Activated CD4-positive, alpha-beta T cell treated with anti-CD3 and anti-CD28 coated beads, Interleukin-2, Interleukin-4, amounts not matched to agents 100 ng/mL and 50 ng/mL, durations not matched to agents 16 hours and 8 hours (primary cell): Measurements from ENCODE around the gene DAW1.
"Not testable (repeated sequence)": the region's sequence is repeated elsewhere in the genome, so short reads cannot be mapped to it uniquely, and the experiment has no call there.

ENCODE experiments used
- DNase-seq: peaks from one replicate; pipeline ENCODE4 v3.0.0-alpha.2; 2020; ENCODE audit warnings: low spot score

Gene DAW1, protein sequence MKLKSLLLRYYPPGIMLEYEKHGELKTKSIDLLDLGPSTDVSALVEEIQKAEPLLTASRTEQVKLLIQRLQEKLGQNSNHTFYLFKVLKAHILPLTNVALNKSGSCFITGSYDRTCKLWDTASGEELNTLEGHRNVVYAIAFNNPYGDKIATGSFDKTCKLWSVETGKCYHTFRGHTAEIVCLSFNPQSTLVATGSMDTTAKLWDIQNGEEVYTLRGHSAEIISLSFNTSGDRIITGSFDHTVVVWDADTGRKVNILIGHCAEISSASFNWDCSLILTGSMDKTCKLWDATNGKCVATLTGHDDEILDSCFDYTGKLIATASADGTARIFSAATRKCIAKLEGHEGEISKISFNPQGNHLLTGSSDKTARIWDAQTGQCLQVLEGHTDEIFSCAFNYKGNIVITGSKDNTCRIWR

DNA sequence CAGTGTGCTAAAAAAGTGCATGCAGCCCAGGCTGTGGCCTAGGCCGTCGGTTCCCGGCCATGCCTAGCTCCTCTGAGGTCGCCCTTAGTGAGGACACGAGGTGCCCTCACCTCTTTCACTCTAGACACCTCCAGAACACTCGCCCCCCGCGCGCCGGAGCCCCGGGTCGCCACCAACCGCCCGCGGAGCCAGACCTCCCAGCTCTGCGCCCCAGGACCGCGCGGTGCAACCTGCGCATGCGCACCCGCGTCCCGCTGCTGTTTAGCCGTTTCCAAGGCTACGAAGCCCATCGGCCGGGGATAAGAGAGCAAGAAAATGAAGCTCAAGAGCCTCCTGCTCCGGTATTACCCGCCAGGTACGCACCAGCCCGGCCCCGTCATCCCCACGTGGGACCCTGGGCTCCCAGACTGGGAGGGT is at the start of gene DAW1:
TSS of gene DAW1 (plus strand) at position 257 of the 417 bp plus-strand sequence. CDS start at position 316, 59 bp downstream.
- DNase-seq, result peak; percentile 49

- no peak for DNase-seq
Observed at GRCh38 chr2:227822416-227823003, 48.9 kb upstream of the DAW1 start.

GRCh38 chr2:227823922-227824321 is 47.5 kb upstream of the DAW1 start:
- DNase-seq, result no peak

DNA sequence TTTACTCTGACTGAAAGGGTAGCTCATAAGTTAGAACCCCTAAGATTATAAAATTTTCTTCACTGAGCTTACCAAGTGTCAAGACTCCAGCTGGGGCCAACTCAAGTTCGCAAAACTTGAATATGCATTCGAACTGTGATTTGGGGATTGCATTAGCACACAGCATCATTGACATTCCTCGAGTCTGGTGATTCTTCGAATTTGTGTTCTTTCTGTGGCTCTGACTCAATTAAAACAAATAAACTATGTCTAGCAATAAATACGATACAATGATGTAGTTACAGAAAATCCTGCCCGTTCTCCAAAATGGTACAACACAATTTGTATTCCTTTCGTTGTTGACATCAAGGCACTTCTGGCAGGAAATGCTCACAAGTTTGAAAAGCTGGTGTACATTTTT is 46.7 kb upstream of the DAW1 start:
- DNase-seq, result no peak

DNA sequence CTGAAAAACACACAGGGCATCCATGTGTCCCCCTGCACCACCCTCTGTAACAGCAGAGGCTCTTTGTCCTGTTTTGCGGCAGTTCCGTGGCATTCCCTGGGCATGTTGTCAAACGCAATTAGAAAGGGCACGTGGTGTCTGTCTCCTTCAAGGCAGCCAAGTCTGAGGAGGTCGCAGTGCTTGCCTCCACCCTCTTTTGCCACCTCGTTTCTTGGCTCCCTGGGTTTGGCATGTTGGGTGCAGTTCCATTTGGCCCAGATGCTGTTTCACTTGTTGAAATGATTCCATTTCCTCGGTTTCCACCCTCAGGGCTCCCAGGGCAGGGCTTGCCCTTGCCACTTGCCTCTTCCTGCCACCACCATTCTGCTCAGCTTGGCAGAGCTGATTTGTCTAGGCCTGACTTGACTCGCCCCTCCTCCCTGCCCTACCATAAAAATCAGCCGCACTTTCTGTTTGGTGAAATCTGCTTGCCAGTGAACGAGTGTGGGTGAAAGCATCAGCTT is 45.4 kb upstream of the DAW1 start:
- no peak for DNase-seq

- no peak for DNase-seq
Observed at GRCh38 chr2:227826563-227826962, 44.9 kb upstream of the DAW1 start.

- DNase-seq, result no peak
Observed at GRCh38 chr2:227827143-227827542, 44.3 kb upstream of the DAW1 start.

GRCh38 chr2:227828477-227828912 is 42.9 kb upstream of the DAW1 start:
- no peak for DNase-seq

GRCh38 chr2:227829337-227829736 is 42.1 kb upstream of the DAW1 start:
- DNase-seq, result no peak

DNA sequence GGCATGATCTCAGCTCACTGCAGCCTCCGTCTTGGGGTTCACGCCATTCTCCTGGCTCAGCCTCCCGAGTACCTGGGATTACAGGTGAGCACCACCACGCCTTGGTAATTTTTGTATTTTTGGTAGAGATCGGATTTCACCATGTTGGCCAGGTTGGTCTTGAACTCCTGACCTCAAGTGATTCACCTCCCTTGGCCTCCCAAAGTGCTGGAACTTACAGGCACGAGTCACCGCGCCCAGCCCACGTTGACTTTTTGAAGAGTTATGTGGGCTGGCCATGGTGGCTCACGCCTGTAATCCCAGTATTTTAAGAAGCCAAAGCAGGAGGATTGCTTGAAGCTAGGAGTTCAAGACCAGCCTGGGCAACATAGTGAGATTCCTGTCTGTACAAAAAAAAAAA is 37.0 kb upstream of the DAW1 start:
- no peak for DNase-seq

DNA sequence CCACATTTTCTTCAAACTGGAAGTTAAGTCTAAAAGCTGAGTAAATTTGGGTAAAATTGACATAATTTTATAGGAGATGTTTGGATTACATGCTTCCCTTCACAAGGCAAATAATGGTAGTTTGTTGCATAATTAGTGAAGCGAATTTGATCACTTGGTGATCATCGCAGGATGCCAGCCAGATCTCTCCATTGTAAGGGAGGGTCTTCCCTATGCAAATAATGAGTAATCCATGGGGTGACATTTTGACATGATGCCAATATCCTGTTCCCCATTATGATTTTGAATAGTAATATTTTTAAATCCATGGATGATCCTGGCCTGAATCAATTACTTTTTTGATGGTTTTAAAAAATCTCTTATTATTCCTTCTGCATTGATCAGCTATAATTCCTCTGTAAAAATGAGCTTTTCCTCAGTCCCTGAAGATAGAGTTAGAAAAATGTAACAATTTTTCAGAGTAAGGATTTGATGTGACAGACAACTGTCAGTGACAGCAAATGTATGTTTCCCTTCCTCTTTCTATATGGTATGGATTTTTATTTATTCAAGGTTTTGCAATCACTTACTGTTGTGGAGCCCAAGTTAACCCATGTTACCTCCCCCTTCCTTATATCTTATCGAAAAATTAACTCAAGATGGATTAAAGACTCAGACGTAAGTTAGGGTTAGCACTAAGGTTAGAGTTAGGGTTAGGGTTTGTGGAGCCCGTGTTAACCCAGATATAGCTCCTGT is 36.3 kb upstream of the DAW1 start:
- no peak for DNase-seq

DNA sequence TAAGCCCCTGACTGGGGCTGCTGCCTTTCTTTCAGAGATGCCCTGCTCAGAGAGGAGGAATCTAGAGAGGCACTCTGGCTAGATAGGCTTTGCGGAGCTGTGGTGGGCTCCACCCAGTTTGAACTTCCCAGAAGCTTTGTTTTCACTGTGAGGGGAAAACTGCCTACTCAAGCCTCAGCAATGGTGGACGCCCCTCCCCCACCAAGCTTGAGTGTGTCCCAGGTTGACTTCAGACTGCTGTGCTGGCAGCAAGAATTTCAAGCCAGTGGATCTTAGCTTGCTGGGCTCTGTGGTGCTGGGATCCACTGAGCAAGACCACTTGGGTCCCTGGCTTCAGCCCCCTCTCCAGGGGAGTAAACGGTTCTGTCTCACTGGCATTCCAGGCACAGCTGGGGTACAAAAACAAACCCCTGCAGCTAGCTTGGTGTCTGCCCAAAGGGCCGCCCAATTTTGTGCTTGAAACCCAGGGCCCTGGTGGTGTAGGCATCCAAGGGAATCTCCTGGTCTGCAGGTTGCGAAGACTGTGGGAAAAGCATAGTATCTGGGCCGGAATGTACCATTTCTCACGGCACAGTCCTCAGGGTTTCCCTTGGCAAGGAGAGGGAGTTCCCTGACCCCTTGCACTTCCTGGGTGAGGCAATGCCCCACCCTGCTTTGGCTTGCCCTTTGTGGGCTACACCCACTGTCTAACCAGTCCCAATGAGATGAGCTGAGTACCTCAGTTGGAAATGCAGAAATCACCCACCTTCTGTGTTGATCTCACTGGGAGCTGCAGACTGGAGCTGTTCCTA is 31.9 kb upstream of the DAW1 start:
- not testable (repeated sequence) for DNase-seq

DNA sequence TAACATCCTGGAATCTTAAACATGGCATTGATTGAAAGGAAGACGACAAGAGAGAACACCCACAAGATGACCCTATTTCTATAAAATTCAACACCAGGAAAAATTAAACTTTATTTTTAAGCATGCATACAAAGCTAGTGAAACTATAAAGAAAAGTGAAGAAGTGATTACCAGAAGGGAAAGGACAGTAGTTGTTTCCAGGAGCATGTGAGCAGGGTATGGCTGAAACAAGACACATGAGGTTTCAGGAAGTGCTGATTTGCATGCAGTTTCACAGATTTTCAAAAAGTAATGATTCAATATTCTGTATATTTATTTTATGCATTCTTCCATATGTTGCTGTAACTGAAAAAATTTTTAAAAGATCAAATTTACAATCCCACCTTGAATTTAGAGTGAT is 24.6 kb upstream of the DAW1 start:
- no peak for DNase-seq

- no peak for DNase-seq
Observed at GRCh38 chr2:227848146-227848545, 23.3 kb upstream of the DAW1 start.

DNA sequence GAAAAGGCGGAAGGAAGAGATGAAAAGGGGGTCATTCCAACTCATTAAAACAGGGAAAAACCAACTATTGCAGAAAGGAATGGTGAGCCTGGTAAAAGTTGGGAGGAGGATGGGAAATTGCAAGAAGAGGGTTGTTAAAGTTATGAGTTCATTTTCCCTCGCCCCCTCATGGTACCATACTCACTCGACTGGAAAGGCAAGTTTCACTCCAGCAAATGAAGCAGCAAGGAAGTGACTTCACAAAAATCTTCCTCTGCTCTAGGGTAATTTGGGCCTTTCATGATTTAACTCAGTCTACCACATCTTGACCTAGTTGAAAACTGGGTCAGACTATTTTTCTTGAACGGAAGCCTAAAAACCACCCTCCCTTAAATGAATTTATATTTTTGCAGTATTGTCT is 22.8 kb upstream of the DAW1 start:
- peak; percentile 40 for DNase-seq

- no peak for DNase-seq
Observed at GRCh38 chr2:227849906-227850305, 21.5 kb upstream of the DAW1 start.

- DNase-seq, result no peak
Observed at GRCh38 chr2:227853204-227853629, 18.2 kb upstream of the DAW1 start.

- DNase-seq, result no peak
Observed at GRCh38 chr2:227853765-227854271, 17.6 kb upstream of the DAW1 start.

DNA sequence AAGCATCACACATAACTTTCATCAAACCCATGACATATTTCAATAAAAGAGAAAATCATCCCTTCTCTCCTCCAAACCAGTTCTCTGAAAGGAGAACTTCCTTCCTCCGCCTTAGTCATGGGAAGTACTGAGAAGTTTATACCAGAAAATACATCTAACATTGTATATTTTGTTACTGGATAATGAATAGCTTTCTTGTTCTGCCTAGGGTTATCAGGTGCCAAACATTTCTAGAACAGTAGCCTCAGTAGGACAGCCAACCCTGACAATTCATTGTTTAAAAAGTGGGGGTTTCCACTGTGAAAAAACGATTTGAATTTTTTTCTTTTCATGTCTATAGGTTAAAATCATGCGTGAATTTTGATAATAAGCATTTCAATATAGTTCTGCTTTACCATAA is 16.0 kb upstream of the DAW1 start:
- DNase-seq, result no peak

GRCh38 chr2:227856697-227857096 is 14.7 kb upstream of the DAW1 start:
- no peak for DNase-seq

DNA sequence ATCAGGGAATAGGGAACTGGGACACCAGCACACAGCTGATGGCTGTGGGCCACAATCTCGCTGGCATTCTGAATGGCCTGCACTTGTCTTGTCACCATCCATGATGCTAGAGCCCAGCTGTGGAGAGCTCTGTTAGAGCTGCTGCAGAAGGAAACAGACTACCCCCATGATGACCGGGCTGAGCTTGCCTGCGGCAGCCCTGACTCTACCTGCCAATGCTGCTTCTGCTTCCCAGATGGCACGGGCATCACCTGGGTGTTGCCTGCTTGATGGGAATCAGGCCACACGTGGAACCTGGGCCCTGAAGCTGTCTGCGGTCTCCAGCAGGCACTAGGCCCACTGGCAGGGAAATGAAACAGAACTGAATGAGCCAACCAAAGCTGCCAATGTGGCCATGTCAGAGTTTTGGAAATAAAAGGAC is 11.2 kb upstream of the DAW1 start:
- DNase-seq, result no peak

DNA sequence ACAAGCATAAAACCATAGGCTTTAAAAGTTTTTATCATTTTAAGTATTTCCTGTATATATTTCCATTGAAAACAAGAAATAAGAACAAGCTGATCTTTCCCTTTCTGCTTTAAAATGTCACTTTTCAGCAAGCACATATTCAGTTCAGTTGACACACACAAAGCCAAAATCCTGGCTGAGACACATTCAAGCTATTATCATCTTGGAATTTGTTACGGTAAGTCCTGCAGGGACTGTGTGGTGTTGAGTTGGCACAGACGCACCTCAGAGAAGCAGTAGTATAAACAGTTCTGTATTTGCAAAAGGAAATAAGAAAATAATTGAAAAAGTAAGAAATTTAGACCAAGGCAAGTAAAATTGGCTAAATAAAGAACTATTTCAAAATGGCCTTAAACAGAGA is 10.4 kb upstream of the DAW1 start:
- DNase-seq, result no peak
